ENCODE measurements around the gene YTHDF1. TPM values are rescaled to one million over a fixed set of nuclear protein-coding genes. Genes with fewer than 3 reads are reported as not detected.

The YTHDF1 gene
- total and polyA plus RNA-seq, 2 of the 8 experiments (the other 6 are each of a cell fraction or from before 2014, with no cell fraction given) = 32.8 to 66.0 TPM

GRCh38 chr20:63215101-63216040 lies 560 bp downstream of the YTHDF1 start:
- no peak overlapping the region for H2BK15ac ChIP-seq (ENCODE audit: low read length)
- 5% methylated on average over 64 of the region's 81 CpGs; no CpG with 5 or more reads in 1 of the 2 experiments for WGBS, 2 experiments (ENCODE audit: extremely low coverage in 1 of 2, insufficient coverage in 1 of 2, insufficient read length in 1 of 2, insufficient replicate concordance in 2 of 2, low coverage in 1 of 2, low lambda C conversion rate in 2 of 2, missing lambda C conversion rate in 1 of 2)
- peak overlapping the region; percentile 69 to 92 (median 81) for H3K4me3 ChIP-seq (ENCODE audit: extremely low read depth in 1 of 4, insufficient read depth in 2 of 4, low read depth in 3 of 4, low read length in 4 of 4)
- H3K23me2 ChIP-seq (ENCODE audit: low read depth, low read length) = peaks cover 7% of the 10 kb centered on the region; the same call in 1 of the 2 replicates
- no peak overlapping the region for H3K18ac ChIP-seq (ENCODE audit: extremely low read depth, low read length)
- peaks cover 17 to 18% of the 10 kb centered on the region in 2 experiments for H4K20me1 ChIP-seq (replicated peaks in 1 of 2; ENCODE audit: control insufficient read depth in 1 of 2, insufficient read depth in 2 of 2, low read length in 2 of 2)
- H3K4me1 ChIP-seq (replicated peaks in 1 of 4; ENCODE audit: control insufficient read depth in 3 of 4, insufficient read depth in 4 of 4, low read length in 3 of 4) = peaks cover 0 to 11% (median 2%) of the 10 kb centered on the region in 4 experiments; a peak in 4 of 7 replicates
- peaks cover 4% of the 10 kb centered on the region; the same call in 1 of the 2 replicates for H3K79me1 ChIP-seq (ENCODE audit: low read depth, low read length)
- ChIA-PET CTCF (ENCODE audit: partially characterized antibody) (interaction anchor here (0.9 to 3.8 kb wide), 20 partner anchors 9 to 190 kb away, joined by 3 to 46 read pairs (median 5); partner anchors contain the start of gene ARFGAP1), POLR2A (ENCODE audit: partially characterized antibody) (interaction anchor here (0.7 to 2.5 kb wide), 16 partner anchors 9 to 254 kb away, joined by 3 to 14 read pairs (median 5); no protein-coding TSS in a partner anchor)
- no peak overlapping the region for H2AK5ac ChIP-seq (ENCODE audit: low read depth, low read length)
- no peaks in the 10 kb centered on the region for H3K9me3 ChIP-seq (ENCODE audit: insufficient read depth in 2 of 2, low read depth in 1 of 2, low read length in 1 of 2)
- no peak overlapping the region for H4K8ac ChIP-seq (ENCODE audit: extremely low read depth, insufficient read depth, low read length)
- H3K23ac ChIP-seq (ENCODE audit: insufficient read length) = no peak overlapping the region
- H2BK20ac ChIP-seq (ENCODE audit: low read length) = no peak overlapping the region
- peak overlapping the region; percentile 59 to 89 for H3K4me2 ChIP-seq (ENCODE audit: insufficient read depth in 1 of 2, low read depth in 2 of 2, low read length in 2 of 2)
- H3K56ac ChIP-seq (replicated peaks; ENCODE audit: insufficient read length, low read depth, low read length) = no peak overlapping the region
- peak overlapping the region; percentile 49; the same call in 1 of the 2 replicates for H3K27ac ChIP-seq (ENCODE audit: low read depth, low read length)
- no peak overlapping the region for H2BK12ac ChIP-seq (ENCODE audit: low read depth, low read length)
- H3K14ac ChIP-seq (ENCODE audit: insufficient read length) = no peak overlapping the region
- peak overlapping the region; percentile 44 for H2BK5ac ChIP-seq (ENCODE audit: low read depth, low read length)
- H3K79me2 ChIP-seq (ENCODE audit: control insufficient read depth in 1 of 2, insufficient read depth in 2 of 2, low read length in 2 of 2) = peaks cover 23 to 51% of the 10 kb centered on the region in 2 experiments
- no peak for DNase-seq (ENCODE audit: low read depth in 1 of 2, low spot score in 2 of 2)
- peak overlapping the region; percentile 59 to 97 (median 74) for H3K9ac ChIP-seq (replicated peaks in 1 of 4; ENCODE audit: extremely low read depth in 1 of 4, low read depth in 3 of 4, low read length in 3 of 4)
- FAIRE-seq = no peak
- H2BK120ac ChIP-seq (replicated peaks; ENCODE audit: low read depth, low read length) = no peak overlapping the region
- H3K4ac ChIP-seq (replicated peaks; ENCODE audit: insufficient read length, low read depth, low read length) = no peak overlapping the region
- H3K27me3 ChIP-seq (replicated peaks in 1 of 4; ENCODE audit: control insufficient read depth in 3 of 4, extremely low read depth in 1 of 4, insufficient read depth in 3 of 4, low read length in 3 of 4) = no peaks in the 10 kb centered on the region; a peak in 1 of 7 replicates
- no peak overlapping the region for H4K91ac ChIP-seq (replicated peaks; ENCODE audit: insufficient read length, low read length)
- H3K36me3 ChIP-seq (ENCODE audit: control insufficient read depth in 2 of 4, insufficient read depth in 4 of 4, low read length in 3 of 4) = peaks cover 14 to 30% (median 25%) of the 10 kb centered on the region in 4 experiments; a peak in 7 of 8 replicates
- H4K5ac ChIP-seq (ENCODE audit: insufficient read length, low read depth, low read length) = no peak overlapping the region
- no peak overlapping the region for H2AFZ ChIP-seq (ENCODE audit: low read length)
- peak; percentile 83 for TF ChIP-seq SAP30 (IDR thresholded peaks at IDR 0.05; ENCODE audit: insufficient read depth, insufficient replicate concordance, low read length)
- TF ChIP-seq POLR2A (IDR thresholded peaks at IDR 0.05; ENCODE audit: control extremely low read depth in 1 of 2, low read depth in 2 of 2, low read length in 2 of 2) = no peak
- no peak for TF ChIP-seq POLR2AphosphoS5 (IDR thresholded peaks at IDR 0.05; ENCODE audit: low read depth, low read length)
- TF ChIP-seq BRCA1 (IDR thresholded peaks at IDR 0.05; ENCODE audit: low read depth, low read length) = no peak
- TF ChIP-seq SP1 (IDR thresholded peaks at IDR 0.05; ENCODE audit: low read depth, low read length) = no peak
- no peak for TF ChIP-seq SP4 (IDR thresholded peaks at IDR 0.05; ENCODE audit: low read length)
- TF ChIP-seq YY1 (IDR thresholded peaks at IDR 0.05; ENCODE audit: low read depth, low read length) = peak; percentile 59
- TF ChIP-seq CEBPB (IDR thresholded peaks at IDR 0.05; ENCODE audit: low read depth, low read length) = no peak
- TF ChIP-seq, protein P1, sequence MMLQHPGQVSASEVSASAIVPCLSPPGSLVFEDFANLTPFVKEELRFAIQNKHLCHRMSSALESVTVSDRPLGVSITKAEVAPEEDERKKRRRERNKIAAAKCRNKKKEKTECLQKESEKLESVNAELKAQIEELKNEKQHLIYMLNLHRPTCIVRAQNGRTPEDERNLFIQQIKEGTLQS (IDR thresholded peaks at IDR 0.05; ENCODE audit: insufficient read depth, low read depth, low read length) = no peak
- TF ChIP-seq NRF1 (IDR thresholded peaks at IDR 0.05; ENCODE audit: low read depth, low read length) = no peak
- TF ChIP-seq TBP (IDR thresholded peaks at IDR 0.05; ENCODE audit: low read depth, low read length) = no peak
- TF ChIP-seq KDM4A (IDR thresholded peaks at IDR 0.05; ENCODE audit: low read depth, low read length, severe bottlenecking) = peak; percentile 63

Measured in H1 (cell line).